ENCODE data around the gene PBX1.

Gene PBX1

GRCh38 chr1:164785841-164786534, 227.0 kb downstream of the PBX1 start:
- no peak for FAIRE-seq

GRCh38 chr1:164786980-164787833, 228.2 kb downstream of the PBX1 start:
- FAIRE-seq: peak; percentile 23

GRCh38 chr1:164787834-164788231, 228.8 kb downstream of the PBX1 start:
- no peak for FAIRE-seq

GRCh38 chr1:164790081-164790480, 231.1 kb downstream of the PBX1 start:
- no peak for FAIRE-seq

GRCh38 chr1:164792410-164793004, 233.5 kb downstream of the PBX1 start:
- FAIRE-seq: no peak

GRCh38 chr1:164794356-164794755, 235.4 kb downstream of the PBX1 start:
- no peak for FAIRE-seq

GRCh38 chr1:164796916-164797315, 237.9 kb downstream of the PBX1 start:
- no peak for FAIRE-seq

- no peak for FAIRE-seq
Observed at GRCh38 chr1:164801246-164801731, 242.3 kb downstream of the PBX1 start.

- no peak for FAIRE-seq
Observed at GRCh38 chr1:164801791-164802502, 243.0 kb downstream of the PBX1 start.

- FAIRE-seq: no peak
Observed at GRCh38 chr1:164802529-164803282, 243.7 kb downstream of the PBX1 start.

- FAIRE-seq: no peak
Observed at GRCh38 chr1:164803366-164803765, 244.4 kb downstream of the PBX1 start.

- no peak for FAIRE-seq
Observed at GRCh38 chr1:164804366-164804765, 245.4 kb downstream of the PBX1 start.

GRCh38 chr1:164805399-164805798, 246.4 kb downstream of the PBX1 start:
- no peak for FAIRE-seq

- no peak for FAIRE-seq
Observed at GRCh38 chr1:164806531-164806930, 247.5 kb downstream of the PBX1 start.

- FAIRE-seq: no peak
Observed at GRCh38 chr1:164813776-164814175, 254.8 kb downstream of the PBX1 start.

- no peak for FAIRE-seq
Observed at GRCh38 chr1:164821648-164822047, 262.7 kb downstream of the PBX1 start.

GRCh38 chr1:164823486-164824279, 264.7 kb downstream of the PBX1 start:
- FAIRE-seq: peak; percentile 65

GRCh38 chr1:164824542-164824941, 265.6 kb downstream of the PBX1 start:
- no peak for FAIRE-seq

- FAIRE-seq: no peak
Observed at GRCh38 chr1:164830628-164831027, 271.6 kb downstream of the PBX1 start.

- FAIRE-seq: no peak
Observed at GRCh38 chr1:164834641-164835040, 275.7 kb downstream of the PBX1 start.

GRCh38 chr1:164836614-164837018, 277.6 kb downstream of the PBX1 start:
- no peak for FAIRE-seq

Measured in endometrium (tissue), 2 donors.